B cell (primary cell): ENCODE measurements around the gene STXBP6. TPM values are rescaled to one million over a fixed set of nuclear protein-coding genes. Genes with fewer than 3 reads are reported as not detected.

Source experiments
- ATAC-seq: fragments of 200-7000 bp; cut with Tn5 transposase; one replicate; pipeline ENCODE4 v1.10.0; 2021; ENCODE audit warnings: low read depth, mild to moderate bottlenecking, moderate number of reproducible peaks, moderate library complexity
- CTCF ChIA-PET: fragments of 350-600 bp; sonication (Branson Sonifier 250); formaldehyde crosslinking; loops from one replicate; lab custom pipeline; 2021; ENCODE audit warnings: antibody characterized with exemption, inconsistent platforms; lab: Charles Lee
- POLR2A ChIA-PET: fragments of 350-600 bp; sonication (Branson Sonifier 250); formaldehyde crosslinking; loops from one replicate; lab custom pipeline; 2021; ENCODE audit warnings: antibody characterized with exemption; lab: Charles Lee
- DNase-seq: peaks from one replicate; pipeline ENCODE4 v3.0.0; 2013
- H2AFZ ChIP-seq: 2 replicates; pipeline ENCODE4 v1.6.1; 2012; ENCODE audit warnings: mild to moderate bottlenecking, low read depth, low read length; ENCODE audit not compliant: insufficient read depth, poor library complexity, severe bottlenecking
- H3K27ac ChIP-seq, 2 donors: 1 replicate in 1 of 2; 2 replicates in 1 of 2; pipeline ENCODE4 v1.5.1; 2012 to 2013; ENCODE audit warnings: low read length in 2 of 2, mild to moderate bottlenecking in 2 of 2, moderate library complexity in 1 of 2
- H3K27me3 ChIP-seq, 4 experiments: fragments of 200-600 bp in 1 of 4; sonication (generic) in 1 of 4; replicated peaks in 1 of 4; 1 replicate in 2 of 4; 2 replicates in 2 of 4; pipeline versions ENCODE4 v1.6.1 to v1.7.0; 2013 to 2016; ENCODE audit warnings: low read length in 3 of 4, mild to moderate bottlenecking in 2 of 4, mixed read lengths in 1 of 4, moderate library complexity in 1 of 4; ENCODE audit not compliant: insufficient read depth in 4 of 4, control insufficient read depth in 3 of 4; ENCODE audit errors: control extremely low read depth in 1 of 4
- H3K36me3 ChIP-seq, 2 experiments: replicated peaks in 1 of 2; 1 replicate in 1 of 2; 2 replicates in 1 of 2; pipeline versions ENCODE4 v1.6.1 to v1.7.1; 2013; ENCODE audit warnings: low read length in 1 of 2; ENCODE audit not compliant: insufficient read depth in 2 of 2, control insufficient read depth in 1 of 2; ENCODE audit errors: control extremely low read depth in 1 of 2, extremely low read depth in 1 of 2
- H3K4me1 ChIP-seq, 2 donors: fragments of 200-600 bp in 1 of 2; sonication (generic) in 1 of 2; 1 replicate in 1 of 2; 2 replicates in 1 of 2; pipeline versions ENCODE4 v1.5.1 to v1.6.1; 2013 to 2017; ENCODE audit warnings: low read length in 2 of 2; ENCODE audit not compliant: control insufficient read depth in 2 of 2, insufficient read depth in 2 of 2
- H3K4me2 ChIP-seq: replicated peaks from 2 replicates; pipeline ENCODE3; 2012; ENCODE audit warnings: mild to moderate bottlenecking, low read depth, low read length; ENCODE audit not compliant: poor library complexity, severe bottlenecking
- H3K4me3 ChIP-seq, 5 experiments: fragments of 200-600 bp in 1 of 5; sonication (generic) in 1 of 5; 1 replicate in 3 of 5; 2 replicates in 2 of 5; pipeline versions ENCODE4 v1.5.1 to v1.7.0; 2011 to 2016; ENCODE audit warnings: low read length in 4 of 5, mild to moderate bottlenecking in 4 of 5, low read depth in 2 of 5, control low read depth in 1 of 5, moderate library complexity in 1 of 5; ENCODE audit not compliant: insufficient read depth in 1 of 5; ENCODE audit errors: control extremely low read depth in 1 of 5, extremely low read depth in 1 of 5
- H3K79me2 ChIP-seq: fragments of 200-600 bp; sonication (generic); one replicate; pipeline ENCODE4 v1.6.0; 2016; ENCODE audit warnings: low read length; ENCODE audit not compliant: control insufficient read depth, insufficient read depth
- H3K9ac ChIP-seq: fragments of 200-600 bp; sonication (generic); 2 replicates; pipeline ENCODE4 v1.6.1; 2017; ENCODE audit warnings: mild to moderate bottlenecking, low read length, moderate library complexity
- H3K9me3 ChIP-seq, 3 donors: one replicate each; pipeline versions ENCODE4 v1.6.1 to v1.7.1; 2013; ENCODE audit warnings: low read length in 2 of 3; ENCODE audit not compliant: control insufficient read depth in 2 of 3, insufficient read depth in 1 of 3; ENCODE audit errors: control extremely low read depth in 1 of 3
- H4K20me1 ChIP-seq: 2 replicates; pipeline ENCODE4 v1.6.0; 2012; ENCODE audit warnings: mild to moderate bottlenecking, low read length; ENCODE audit not compliant: insufficient read depth, control insufficient read depth, poor library complexity, severe bottlenecking
- H3K27ac Mint-ChIP-seq: one replicate; pipeline ENCODE4 v1.8.0; 2021; ENCODE audit warnings: mixed read lengths
- H3K27me3 Mint-ChIP-seq: one replicate; pipeline ENCODE4 v1.8.0; 2021; ENCODE audit warnings: mixed read lengths
- H3K4me1 Mint-ChIP-seq: one replicate; pipeline ENCODE4 v1.8.0; 2021; ENCODE audit warnings: mixed read lengths
- H3K4me3 Mint-ChIP-seq: one replicate; pipeline ENCODE4 v1.8.0; 2021; ENCODE audit warnings: mixed read lengths
- H3K9me3 Mint-ChIP-seq: one replicate; pipeline ENCODE4 v1.8.0; 2022; ENCODE audit warnings: mixed read lengths; ENCODE audit not compliant: insufficient read depth
- EZH2 ChIP-seq: IDR thresholded peaks from 2 replicates; pipeline ENCODE4 v1.6.1; 2012; ENCODE audit warnings: borderline replicate concordance, low read depth, mild to moderate bottlenecking, moderate library complexity, low read length; ENCODE audit not compliant: insufficient read depth, poor library complexity, severe bottlenecking
- WGBS: methylation state at CpG from one replicate; pipeline ENCODE4 v1.1.5; 2013; ENCODE audit warnings: missing lambda C conversion rate; ENCODE audit not compliant: insufficient coverage; 5-methylcytosine and 5-hydroxymethylcytosine counted together
- intact Hi-C: fragments of 100-400 bp; cut with micrococcal nuclease; formaldehyde crosslinking; loops from one replicate; pipeline ENCODE4 v1.10.0; 2022
- polyA plus RNA-seq: library from polyadenylated mRNA; depleted of rRNA; stranded (reverse); fragments of >200 nt; gene quantifications from 2 replicates; pipeline ENCODE4 v1.2.3, GENCODE V29; 2012
- total RNA-seq, 2 donors: library from RNA; stranded (reverse); fragments of 120-200 nt in 1 of 2; gene quantifications; 1 replicate in 1 of 2; 2 replicates in 1 of 2; pipeline versions ENCODE4 v1.2.3 to v1.2.4, GENCODE V29; 2013 to 2022
- TF ChIP-seq, protein P1 (sequence below): fragments of 200-600 bp; IDR thresholded peaks from one replicate; pipeline ENCODE4 v1.8.0; 2022; ENCODE audit warnings: antibody characterized with exemption, mild to moderate bottlenecking

STXBP6 gene
- total and polyA plus RNA-seq, 2 donors (not counting 1 experiment from before 2014, with no cell fraction given), result 0.01 TPM; not detected in 1

DNA sequence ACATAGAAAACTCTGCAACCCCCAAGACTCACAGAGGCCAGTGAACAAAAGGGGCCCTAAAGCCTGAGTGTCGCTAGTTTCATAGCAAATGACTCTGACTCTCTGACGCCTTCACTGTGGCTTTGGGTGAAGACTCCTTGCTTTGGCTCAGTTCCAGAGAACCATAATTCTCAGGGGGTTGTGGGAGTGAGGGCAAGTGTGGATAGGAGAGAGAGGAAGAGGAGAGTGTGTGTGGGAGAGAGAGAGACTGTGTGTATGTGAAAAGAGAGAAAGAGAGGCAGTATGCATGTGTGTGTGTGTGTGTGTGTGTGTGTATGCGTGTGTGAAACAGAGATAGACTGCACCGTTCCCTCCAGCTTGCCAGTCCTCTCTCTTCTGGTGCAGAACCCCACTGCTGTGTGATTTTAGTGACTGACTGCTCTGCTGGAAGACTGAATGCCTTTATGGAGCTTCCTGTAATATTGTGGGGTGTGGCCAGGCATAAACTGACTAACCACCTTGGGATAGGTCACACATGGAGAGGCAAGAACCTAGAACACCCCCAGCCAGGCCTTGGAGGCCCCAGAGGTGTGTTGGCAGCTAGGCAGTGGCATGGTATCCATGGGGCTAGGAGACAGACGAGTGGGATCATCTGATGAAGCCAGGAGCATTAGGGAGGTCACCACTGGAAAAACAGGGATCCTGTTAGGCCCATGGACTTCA, 45.9 kb upstream of the STXBP6 start:
- Histone ChIP-seq H3K4me1 (no peaks in the 10 kb centered on the region), H3K4me2 (no peak overlapping the region), H3K9me3 (no peaks in the 10 kb centered on the region), H3K4me3 (no peak overlapping the region), H3K27ac (no peak overlapping the region), H3K79me2 (no peaks in the 10 kb centered on the region), H2AFZ (no peak overlapping the region), H3K9ac (no peak overlapping the region), H3K27me3 (peaks cover 0 to 3% (median 1%) of the 10 kb centered on the region in 4 experiments), H3K36me3 (no peaks in the 10 kb centered on the region), H4K20me1 (no peaks in the 10 kb centered on the region)
- no peak overlapping the region for H3K27ac Mint-ChIP-seq
- no peak overlapping the region for H3K4me3 Mint-ChIP-seq
- TF ChIP-seq, protein P1, sequence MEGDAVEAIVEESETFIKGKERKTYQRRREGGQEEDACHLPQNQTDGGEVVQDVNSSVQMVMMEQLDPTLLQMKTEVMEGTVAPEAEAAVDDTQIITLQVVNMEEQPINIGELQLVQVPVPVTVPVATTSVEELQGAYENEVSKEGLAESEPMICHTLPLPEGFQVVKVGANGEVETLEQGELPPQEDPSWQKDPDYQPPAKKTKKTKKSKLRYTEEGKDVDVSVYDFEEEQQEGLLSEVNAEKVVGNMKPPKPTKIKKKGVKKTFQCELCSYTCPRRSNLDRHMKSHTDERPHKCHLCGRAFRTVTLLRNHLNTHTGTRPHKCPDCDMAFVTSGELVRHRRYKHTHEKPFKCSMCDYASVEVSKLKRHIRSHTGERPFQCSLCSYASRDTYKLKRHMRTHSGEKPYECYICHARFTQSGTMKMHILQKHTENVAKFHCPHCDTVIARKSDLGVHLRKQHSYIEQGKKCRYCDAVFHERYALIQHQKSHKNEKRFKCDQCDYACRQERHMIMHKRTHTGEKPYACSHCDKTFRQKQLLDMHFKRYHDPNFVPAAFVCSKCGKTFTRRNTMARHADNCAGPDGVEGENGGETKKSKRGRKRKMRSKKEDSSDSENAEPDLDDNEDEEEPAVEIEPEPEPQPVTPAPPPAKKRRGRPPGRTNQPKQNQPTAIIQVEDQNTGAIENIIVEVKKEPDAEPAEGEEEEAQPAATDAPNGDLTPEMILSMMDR, result no peak
- no peak for TF ChIP-seq EZH2
- ATAC-seq (no peak), DNase-seq (no peak)
- no peaks in the 10 kb centered on the region for H3K9me3 Mint-ChIP-seq
- CTCF ChIA-PET, result no interaction called here
- intact Hi-C loops, result no loop called here
- H3K4me1 Mint-ChIP-seq, result no peaks in the 10 kb centered on the region
- H3K27me3 Mint-ChIP-seq, result peaks cover 19% of the 10 kb centered on the region
- WGBS, result 22% methylated on average over 4 of the region's 5 CpGs
- POLR2A ChIA-PET, result no interaction called here

- TF ChIP-seq, protein P1, result no peak
- no peak for TF ChIP-seq EZH2
- no peaks in the 10 kb centered on the region for H3K36me3 ChIP-seq
- no peak overlapping the region for H2AFZ ChIP-seq
- no peaks in the 10 kb centered on the region for H3K9me3 ChIP-seq
- no peak overlapping the region for H3K27ac Mint-ChIP-seq
- H3K27me3 Mint-ChIP-seq, result peaks cover 28% of the 10 kb centered on the region
- no peaks in the 10 kb centered on the region for H3K79me2 ChIP-seq
- H3K4me1 Mint-ChIP-seq, result no peaks in the 10 kb centered on the region
- H3K9me3 Mint-ChIP-seq, result no peaks in the 10 kb centered on the region
- no peak overlapping the region for H3K4me3 ChIP-seq
- no peak for DNase-seq
- no peaks in the 10 kb centered on the region for H4K20me1 ChIP-seq
- H3K27ac ChIP-seq, result no peak overlapping the region
- peaks cover 0 to 3% (median 1%) of the 10 kb centered on the region in 4 experiments for H3K27me3 ChIP-seq
- no peak overlapping the region for H3K4me2 ChIP-seq
- no peaks in the 10 kb centered on the region for H3K4me1 ChIP-seq
- no peak overlapping the region for H3K4me3 Mint-ChIP-seq
- ChIA-PET POLR2A (no interaction called here), CTCF (no interaction called here)
- no peak for ATAC-seq
- 39% methylated on average over 8 of the region's 9 CpGs for WGBS
- intact Hi-C loops, result no loop called here
- H3K9ac ChIP-seq, result no peak overlapping the region
Measured at GRCh38 chr14:25094171-25094907, 44.4 kb upstream of the STXBP6 start.
